NCI-H146 (cell line): ENCODE measurements around the gene TIGD6.
"Not testable (repeated sequence)": the region's sequence is repeated elsewhere in the genome, so short reads cannot be mapped to it uniquely, and the experiment has no call there.

Experiments
- DNase-seq: peaks from one replicate; lab custom pipeline; 2025; lab: John Stamatoyannopoulos, UW

The TIGD6 gene

GRCh38 chr5:149975409-149975808 is 25.0 kb downstream of the TIGD6 start:
- DNase-seq = no peak

DNA sequence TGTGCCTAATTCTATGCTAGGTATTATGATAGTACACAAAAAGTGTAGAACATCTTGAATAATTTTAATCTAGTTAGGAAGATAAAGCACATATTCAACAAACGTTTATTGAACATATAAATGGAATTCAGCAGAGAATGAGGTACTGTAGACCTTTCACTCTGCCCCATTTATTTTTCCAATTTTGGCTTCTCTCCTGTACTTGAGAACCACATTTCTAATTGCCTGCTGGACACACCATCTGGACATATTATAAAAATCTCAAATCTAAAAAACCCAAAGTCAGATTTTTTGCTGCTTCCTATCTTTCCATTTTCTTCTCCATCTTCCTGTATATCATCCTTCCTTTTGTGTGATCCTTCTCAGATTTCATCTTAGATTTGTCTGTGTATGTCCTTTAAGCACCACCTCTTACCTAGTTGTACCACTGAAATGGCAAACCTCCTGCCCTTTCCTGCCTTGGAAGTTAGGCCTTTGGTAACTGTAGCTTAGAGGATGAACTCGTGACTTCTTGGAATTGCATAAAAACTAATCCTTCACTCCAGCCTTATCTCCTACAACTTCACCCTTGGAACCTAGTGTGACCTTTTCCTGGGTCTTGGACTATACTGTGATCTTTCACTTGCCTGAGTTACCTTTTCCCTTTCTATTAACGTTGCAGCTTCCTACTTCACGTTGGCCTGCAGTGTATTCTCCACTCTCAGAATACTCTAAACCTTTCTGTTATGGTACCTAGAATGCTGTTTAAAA is 31.1 kb downstream of the TIGD6 start:
- DNase-seq = no peak

DNA sequence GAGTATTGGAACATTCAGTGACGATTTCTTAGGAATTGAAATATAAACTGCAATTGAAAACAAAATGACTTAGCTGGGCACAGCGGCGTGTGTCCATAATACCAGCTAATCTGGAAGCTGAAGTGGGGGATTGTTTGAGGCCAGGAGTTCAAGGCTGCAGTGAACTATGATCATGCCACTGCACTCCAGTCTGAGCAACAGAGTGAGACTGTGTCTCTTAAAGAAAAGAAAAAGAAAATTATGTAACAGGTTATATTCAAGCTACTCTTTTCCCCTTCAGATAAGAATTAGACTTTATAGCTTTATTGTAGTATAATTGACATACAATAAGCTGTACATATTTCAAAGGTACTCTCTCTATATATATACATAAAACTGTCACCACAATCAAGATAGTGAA is 33.5 kb downstream of the TIGD6 start:
- no peak for DNase-seq

DNA sequence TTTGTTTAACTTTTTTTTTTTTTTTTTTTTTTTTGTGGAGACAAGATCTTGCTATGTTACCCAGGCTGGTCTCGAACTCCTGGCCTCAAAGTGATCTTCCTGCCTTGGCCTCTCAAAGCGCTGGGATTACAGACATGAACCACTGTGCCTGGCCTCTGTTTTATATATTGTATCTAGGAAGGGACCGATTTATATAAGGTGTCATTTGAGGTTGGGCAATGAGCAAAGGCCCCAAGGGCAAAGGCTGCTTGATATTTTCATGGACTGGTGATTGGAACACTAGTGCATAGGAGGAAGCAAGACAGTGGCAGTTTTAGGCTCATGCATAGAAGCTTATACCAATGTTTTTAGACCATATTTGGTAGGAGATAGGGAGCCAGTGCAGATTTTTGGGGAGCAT is 36.7 kb downstream of the TIGD6 start:
- no peak for DNase-seq

- no peak for DNase-seq
These were observed 37.7 kb downstream of the TIGD6 start for GRCh38 chr5:149962601-149963300.

GRCh38 chr5:149961957-149962409 is 38.5 kb downstream of the TIGD6 start:
- DNase-seq = peak; percentile 16

- no peak for DNase-seq
These were observed 39.2 kb downstream of the TIGD6 start for GRCh38 chr5:149961186-149961685.

DNA sequence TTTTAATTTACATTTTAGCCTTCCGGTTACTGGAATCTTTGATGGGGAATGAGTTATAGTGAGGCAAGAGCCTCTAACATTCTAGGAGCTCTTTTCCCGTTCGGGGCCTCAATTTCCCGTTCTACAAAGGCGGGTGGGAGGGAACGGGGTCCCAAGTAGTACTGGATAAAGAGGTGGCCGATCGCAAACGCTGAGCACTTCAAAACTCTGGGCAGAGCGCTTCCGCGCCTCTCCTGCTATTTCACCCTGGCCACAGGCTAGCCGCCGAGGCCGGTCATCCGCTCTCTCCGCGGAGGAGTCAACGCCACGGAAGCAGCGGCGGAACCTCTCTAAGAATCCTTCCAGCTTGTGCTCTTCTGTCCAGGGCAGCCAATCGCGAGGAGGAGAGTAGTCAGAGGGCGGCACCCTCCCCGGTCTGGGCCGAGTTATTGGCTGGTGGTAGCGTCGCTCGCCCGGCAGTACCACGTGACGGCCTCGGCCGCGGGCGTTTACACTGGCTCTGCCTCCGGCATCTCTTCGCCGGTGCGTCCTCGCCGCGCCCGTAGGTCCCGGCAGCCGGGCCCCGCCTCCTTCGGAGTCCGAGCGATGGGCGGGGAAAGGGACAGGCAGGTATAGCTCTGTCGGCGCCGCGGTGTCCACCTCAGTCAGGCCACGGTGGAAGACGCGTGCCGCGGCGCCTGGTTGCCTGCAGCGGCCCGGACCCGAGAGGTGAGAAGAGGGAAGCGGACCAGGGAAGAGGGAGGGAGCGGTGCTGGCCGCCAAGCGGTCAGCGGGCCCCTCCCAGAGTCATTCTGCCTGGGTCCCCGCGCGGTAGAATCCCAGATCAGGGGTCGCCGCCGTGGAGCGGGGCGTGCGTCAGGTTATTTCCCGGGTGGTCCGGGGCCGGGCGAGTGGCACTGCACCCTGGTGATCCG is 39.9 kb downstream of the TIGD6 start, which contains the start of gene SLC26A2:
Gene SLC26A2 (plus strand): TSS at position 487 of the 914 bp plus-strand sequence. CDS start 16,895 bp downstream, outside the sequence.
- DNase-seq = peak; percentile 96

GRCh38 chr5:149959406-149960236 is 40.8 kb downstream of the TIGD6 start:
- peak; percentile 44 for DNase-seq

GRCh38 chr5:149957855-149958254 is 42.6 kb downstream of the TIGD6 start:
- DNase-seq = no peak

GRCh38 chr5:149956685-149957084 is 43.8 kb downstream of the TIGD6 start:
- no peak for DNase-seq

GRCh38 chr5:149954798-149955197 is 45.7 kb downstream of the TIGD6 start:
- DNase-seq = no peak

GRCh38 chr5:149953436-149954121 is 46.9 kb downstream of the TIGD6 start:
- peak; percentile 4 for DNase-seq

DNA sequence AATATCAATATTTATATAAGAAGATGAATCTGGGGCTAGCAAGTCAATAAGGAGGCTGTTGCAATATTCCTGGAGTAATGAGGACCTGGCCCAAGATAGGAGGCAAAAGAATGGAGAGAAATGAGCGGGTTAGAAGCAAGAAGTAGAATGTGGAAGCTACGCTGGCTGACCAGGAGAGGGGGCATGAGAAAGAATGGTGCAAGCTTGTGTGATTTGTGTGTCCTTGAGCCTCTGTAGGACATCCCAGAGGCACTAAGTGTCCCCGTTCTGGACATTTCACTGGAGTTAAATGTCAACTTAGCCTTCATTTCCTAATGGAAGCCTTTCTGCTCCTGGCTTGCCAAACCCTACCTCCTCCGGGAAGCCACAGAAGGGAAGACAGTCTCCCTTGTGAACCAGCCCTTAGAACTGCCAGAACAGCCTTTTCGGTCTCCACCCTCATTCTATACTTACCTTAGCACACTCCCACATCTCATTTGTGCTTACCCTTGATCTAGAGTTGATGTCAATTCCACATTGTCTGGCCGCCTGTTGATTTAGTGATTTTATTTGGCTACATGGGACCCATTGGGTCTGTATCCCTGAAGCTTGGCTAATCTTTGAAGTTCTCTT is 49.2 kb downstream of the TIGD6 start:
- DNase-seq = no peak

DNA sequence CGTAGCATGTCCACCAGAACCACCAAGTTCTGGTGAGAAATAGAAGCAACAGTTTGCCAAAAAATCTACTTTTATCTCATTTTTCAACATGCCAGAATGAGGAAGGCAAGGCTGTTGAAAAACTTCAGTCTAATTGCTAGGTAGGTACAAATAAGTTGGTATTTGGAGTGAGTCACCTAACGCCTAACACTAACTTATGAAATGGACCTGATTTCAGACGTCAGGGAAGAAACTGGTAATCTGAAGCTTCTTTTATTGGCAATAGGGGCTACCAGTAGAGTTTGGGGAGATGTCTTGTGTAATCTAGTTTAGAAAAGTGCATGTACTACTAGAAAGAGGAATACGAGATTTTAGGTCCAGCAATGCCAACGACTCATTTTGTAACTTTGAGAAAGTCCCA is 51.5 kb downstream of the TIGD6 start:
- no peak for DNase-seq

DNA sequence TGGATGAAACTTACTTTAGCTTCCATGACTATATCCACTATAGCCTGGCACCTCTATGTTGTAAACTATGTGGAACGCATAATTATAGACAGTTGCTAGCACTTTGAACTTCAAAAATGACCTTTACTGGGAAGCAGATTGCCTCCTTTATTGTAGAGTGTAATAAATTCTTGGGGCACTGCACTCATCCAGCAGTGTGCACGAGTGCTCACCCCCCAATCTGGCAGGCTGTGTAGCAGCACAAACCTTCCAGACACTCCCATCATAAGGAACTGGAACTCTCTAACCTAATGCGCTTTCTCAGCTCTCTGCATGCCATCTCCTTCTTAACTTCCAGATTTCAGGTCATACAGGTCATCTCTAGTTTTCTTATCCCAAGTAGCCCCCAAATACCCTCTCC is 54.3 kb downstream of the TIGD6 start:
- no peak for DNase-seq

DNA sequence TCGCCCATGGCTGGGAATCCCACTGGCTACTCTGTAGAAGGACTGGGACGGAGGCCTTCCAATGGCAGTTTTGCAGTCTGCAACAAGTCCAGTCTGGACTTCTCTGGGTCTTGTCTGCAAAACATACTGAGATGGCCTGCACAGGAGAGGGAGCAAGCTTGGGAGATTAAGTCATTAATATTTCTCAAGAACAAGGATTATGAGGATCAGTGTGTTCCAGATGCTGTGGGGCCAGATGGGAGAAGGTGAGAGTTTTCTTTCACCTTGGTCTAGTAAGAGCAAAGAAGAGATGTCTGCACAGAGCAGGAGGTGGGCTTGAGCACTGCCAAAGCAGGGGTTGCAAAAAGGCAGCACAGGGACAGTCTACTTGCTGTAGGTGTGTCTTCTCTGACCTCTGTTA is 55.8 kb downstream of the TIGD6 start, which contains the start of gene PDE6A:
Gene PDE6A (minus strand): TSS at position 128 of the 400 bp plus-strand sequence. CDS start 120 bp downstream, at position 8.
- DNase-seq = no peak

DNA sequence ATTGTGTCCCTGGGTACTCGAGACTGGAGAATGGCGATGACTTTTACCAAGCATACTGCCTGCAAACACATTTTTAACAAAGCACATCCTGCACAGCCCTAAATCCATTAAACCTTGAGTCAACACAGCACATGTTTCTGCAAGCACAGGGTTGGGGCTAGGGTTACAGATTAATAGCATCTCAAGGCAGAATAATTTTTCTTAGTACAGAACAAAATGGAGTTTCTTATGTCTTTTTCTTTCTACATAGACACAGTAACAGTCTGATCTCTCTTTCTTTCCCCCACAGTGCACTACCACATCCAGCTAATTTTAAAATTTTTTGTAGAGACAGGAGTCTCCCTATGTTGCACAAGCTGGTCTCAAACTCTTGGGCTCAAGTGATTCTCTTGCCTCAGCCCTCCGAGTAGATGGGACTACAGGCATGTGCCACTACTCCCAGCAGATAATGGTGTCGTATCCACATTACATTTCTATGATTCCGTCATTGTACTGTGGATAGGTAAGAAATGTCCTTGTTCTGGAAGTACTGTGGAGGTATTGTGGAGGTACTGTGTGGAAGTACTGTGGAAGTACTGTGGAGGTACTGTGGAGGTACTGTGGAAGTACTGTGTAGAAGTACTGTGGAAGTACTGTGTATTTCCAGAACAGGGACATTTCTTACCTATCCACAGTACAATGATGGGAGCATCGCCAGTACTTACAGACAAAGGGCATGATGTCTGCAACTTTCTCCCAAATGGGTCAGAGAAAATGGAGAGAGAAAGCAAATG is 57.1 kb downstream of the TIGD6 start:
- DNase-seq = not testable (repeated sequence)
